ENCODE measurements around the gene POLG2. TPM values are rescaled to one million over a fixed set of nuclear protein-coding genes. Genes with fewer than 3 reads are reported as not detected.

POLG2 gene
- total and polyA plus RNA-seq, 2 of the 8 experiments (the other 6 are each of a cell fraction or from before 2014, with no cell fraction given), result 9.7 to 34.3 TPM

GRCh38 chr17:64506201-64506575 lies 9.3 kb upstream of the POLG2 start, which contains the start of gene DDX5:
TSS of gene DDX5 (minus strand) at chr17:64506289. CDS start at chr17:64506119, 170 bp downstream.
- Histone ChIP-seq H4K8ac (ENCODE audit: extremely low read depth, insufficient read depth, low read length) (peak within 1 kb of the TSS; percentile 99), H2BK120ac (replicated peaks; ENCODE audit: low read depth, low read length) (no peak within 1 kb of the TSS), H3K79me2 (ENCODE audit: control insufficient read depth in 1 of 2, insufficient read depth in 2 of 2, low read length in 2 of 2) (peaks cover 31 to 88% of the 10 kb centered on the region in 2 experiments), H4K5ac (ENCODE audit: insufficient read length, low read depth, low read length) (peak within 1 kb of the TSS; percentile 80), H3K9me3 (ENCODE audit: insufficient read depth in 2 of 2, low read depth in 1 of 2, low read length in 1 of 2) (no peaks in the 10 kb centered on the region), H3K56ac (replicated peaks; ENCODE audit: insufficient read length, low read depth, low read length) (peak within 1 kb of the TSS; percentile 99), H4K20me1 (replicated peaks in 1 of 2; ENCODE audit: control insufficient read depth in 1 of 2, insufficient read depth in 2 of 2, low read length in 2 of 2) (peaks cover 10 to 23% of the 10 kb centered on the region in 2 experiments), H4K91ac (replicated peaks; ENCODE audit: insufficient read length, low read length) (peak within 1 kb of the TSS; percentile 97), H3K23me2 (ENCODE audit: low read depth, low read length) (peaks cover 4% of the 10 kb centered on the region; the same call in 1 of the 2 replicates), H2BK12ac (ENCODE audit: low read depth, low read length) (peak within 1 kb of the TSS; percentile 76; the same call in 1 of the 2 replicates), H3K4me2 (ENCODE audit: insufficient read depth in 1 of 2, low read depth in 2 of 2, low read length in 2 of 2) (peak within 1 kb of the TSS; percentile 83 to 85), H3K27me3 (replicated peaks in 1 of 4; ENCODE audit: control insufficient read depth in 3 of 4, extremely low read depth in 1 of 4, insufficient read depth in 3 of 4, low read length in 3 of 4) (no peaks in the 10 kb centered on the region), H3K79me1 (ENCODE audit: low read depth, low read length) (no peaks in the 10 kb centered on the region; the same call in 1 of the 2 replicates), H3K14ac (ENCODE audit: insufficient read length) (peak within 1 kb of the TSS; percentile 9), H3K9ac (replicated peaks in 1 of 4; ENCODE audit: extremely low read depth in 1 of 4, low read depth in 3 of 4, low read length in 3 of 4) (peak within 1 kb of the TSS; percentile 93 to 100 (median 100)), H3K4ac (replicated peaks; ENCODE audit: insufficient read length, low read depth, low read length) (peak within 1 kb of the TSS; percentile 95), H2BK20ac (ENCODE audit: low read length) (no peak within 1 kb of the TSS), H3K27ac (ENCODE audit: low read depth, low read length) (peak within 1 kb of the TSS; percentile 99), H2AFZ (ENCODE audit: low read length) (peak within 1 kb of the TSS; percentile 37; the same call in 1 of the 2 replicates), H3K23ac (ENCODE audit: insufficient read length) (no peak within 1 kb of the TSS), H3K18ac (ENCODE audit: extremely low read depth, low read length) (peak within 1 kb of the TSS; percentile 91), H3K4me1 (replicated peaks in 1 of 4; ENCODE audit: control insufficient read depth in 3 of 4, insufficient read depth in 4 of 4, low read length in 3 of 4) (peaks cover 0 to 11% (median 3%) of the 10 kb centered on the region in 4 experiments; a peak in 5 of 7 replicates), H2BK5ac (ENCODE audit: low read depth, low read length) (peak within 1 kb of the TSS; percentile 98), H2AK5ac (ENCODE audit: low read depth, low read length) (peak within 1 kb of the TSS; percentile 99), H3K4me3 (ENCODE audit: extremely low read depth in 1 of 4, insufficient read depth in 2 of 4, low read depth in 3 of 4, low read length in 4 of 4) (peak within 1 kb of the TSS; percentile 95 to 99 (median 98)), H3K36me3 (ENCODE audit: control insufficient read depth in 2 of 4, insufficient read depth in 4 of 4, low read length in 3 of 4) (peaks cover 31 to 63% (median 43%) of the 10 kb centered on the region in 4 experiments), H2BK15ac (ENCODE audit: low read length) (no peak within 1 kb of the TSS)
- DNase-seq (ENCODE audit: low read depth in 1 of 2, low spot score in 2 of 2), result peak; percentile 93 to 96
- POLR2A ChIA-PET (ENCODE audit: partially characterized antibody), result interaction anchor here (0.9 to 7.2 kb wide), 34 partner anchors 8 to 676 kb away, joined by 3 to 320 read pairs (median 8); partner anchors contain the start of genes MILR1, POLG2 and SMURF2
- 1% methylated on average over 22 of the region's 31 CpGs; no CpG with 5 or more reads in 1 of the 2 experiments for WGBS, 2 experiments (ENCODE audit: extremely low coverage in 1 of 2, insufficient coverage in 1 of 2, insufficient read length in 1 of 2, insufficient replicate concordance in 2 of 2, low coverage in 1 of 2, low lambda C conversion rate in 2 of 2, missing lambda C conversion rate in 1 of 2)
- FAIRE-seq, result no peak
- CTCF ChIA-PET (ENCODE audit: partially characterized antibody), result interaction anchor here (1.1 to 3.4 kb wide), 4 partner anchors 10 to 84 kb away, joined by 3 to 13 read pairs (median 4); partner anchors contain the start of gene POLG2
- TF ChIP-seq SP1 (IDR thresholded peaks at IDR 0.05; ENCODE audit: low read depth, low read length) (peak; percentile 64; the same call in 1 of the 2 replicates), MAX (IDR thresholded peaks at IDR 0.05) (no peak), KDM4A (IDR thresholded peaks at IDR 0.05; ENCODE audit: low read depth, low read length, severe bottlenecking) (no peak), CBX5 (IDR thresholded peaks at IDR 0.05; ENCODE audit: low read depth, low read length) (no peak), BACH1 (IDR thresholded peaks at IDR 0.05; ENCODE audit: low read length) (no peak), SAP30 (IDR thresholded peaks at IDR 0.05; ENCODE audit: insufficient read depth, insufficient replicate concordance, low read length) (no peak), NRF1 (IDR thresholded peaks at IDR 0.05; ENCODE audit: low read depth, low read length) (peak; percentile 16; the same call in 1 of the 2 replicates), POU5F1 (IDR thresholded peaks at IDR 0.05; ENCODE audit: low read depth, low read length) (no peak), HDAC2 (IDR thresholded peaks at IDR 0.05; ENCODE audit: borderline replicate concordance in 1 of 2, low read depth in 2 of 2, low read length in 2 of 2) (no peak), JUND (IDR thresholded peaks at IDR 0.05; ENCODE audit: low read length) (peak; percentile 61; the same call in 1 of the 2 replicates), GTF2F1 (IDR thresholded peaks at IDR 0.05; ENCODE audit: borderline replicate concordance, low read depth, low read length) (peak; percentile 94), ZNF274 (IDR thresholded peaks at IDR 0.05; ENCODE audit: borderline replicate concordance, extremely low read depth, low read length) (no peak), SP4 (IDR thresholded peaks at IDR 0.05; ENCODE audit: low read length) (no peak)
